Activated CD8-positive, alpha-beta memory T cell treated with anti-CD3 and anti-CD28 coated beads, Interleukin-2, amount 50 U/mL, for 48 hours (primary cell): ENCODE results near the gene NMRK2.
"Not testable (repeated sequence)": the region's sequence is repeated elsewhere in the genome, so short reads cannot be mapped to it uniquely, and the experiment has no call there.

Experiments used
- DNase-seq: peaks from one replicate; pipeline ENCODE4 v3.0.0-alpha.2; 2020

NMRK2 gene, protein sequence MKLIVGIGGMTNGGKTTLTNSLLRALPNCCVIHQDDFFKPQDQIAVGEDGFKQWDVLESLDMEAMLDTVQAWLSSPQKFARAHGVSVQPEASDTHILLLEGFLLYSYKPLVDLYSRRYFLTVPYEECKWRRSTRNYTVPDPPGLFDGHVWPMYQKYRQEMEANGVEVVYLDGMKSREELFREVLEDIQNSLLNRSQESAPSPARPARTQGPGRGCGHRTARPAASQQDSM

GRCh38 chr19:3932931-3933810, at the start of gene NMRK2:
Gene NMRK2 (plus strand): TSS chr19:3933069. CDS start chr19:3933672, 603 bp downstream.
- no peak for DNase-seq

DNA sequence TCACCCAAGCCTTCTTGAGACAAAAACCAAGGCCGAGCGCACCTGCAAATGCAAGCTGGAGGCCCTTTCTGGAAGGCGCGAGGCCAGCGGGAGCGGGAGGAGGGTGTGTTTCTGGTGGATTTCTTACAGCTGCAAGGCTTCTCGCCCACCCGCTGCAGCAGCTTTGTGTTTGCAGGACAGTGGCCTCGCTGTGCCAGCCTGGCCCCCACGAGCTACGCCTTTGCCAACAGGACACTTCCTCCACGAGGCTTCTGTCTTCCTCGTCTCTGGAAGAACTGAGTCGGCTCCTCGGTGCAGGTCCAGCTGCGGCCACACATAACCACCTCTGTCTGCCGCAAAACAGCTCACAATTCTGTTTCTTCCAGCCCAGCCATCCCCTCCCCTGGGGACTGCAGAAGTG, 42.3 kb upstream of the NMRK2 start:
- DNase-seq = no peak

DNA sequence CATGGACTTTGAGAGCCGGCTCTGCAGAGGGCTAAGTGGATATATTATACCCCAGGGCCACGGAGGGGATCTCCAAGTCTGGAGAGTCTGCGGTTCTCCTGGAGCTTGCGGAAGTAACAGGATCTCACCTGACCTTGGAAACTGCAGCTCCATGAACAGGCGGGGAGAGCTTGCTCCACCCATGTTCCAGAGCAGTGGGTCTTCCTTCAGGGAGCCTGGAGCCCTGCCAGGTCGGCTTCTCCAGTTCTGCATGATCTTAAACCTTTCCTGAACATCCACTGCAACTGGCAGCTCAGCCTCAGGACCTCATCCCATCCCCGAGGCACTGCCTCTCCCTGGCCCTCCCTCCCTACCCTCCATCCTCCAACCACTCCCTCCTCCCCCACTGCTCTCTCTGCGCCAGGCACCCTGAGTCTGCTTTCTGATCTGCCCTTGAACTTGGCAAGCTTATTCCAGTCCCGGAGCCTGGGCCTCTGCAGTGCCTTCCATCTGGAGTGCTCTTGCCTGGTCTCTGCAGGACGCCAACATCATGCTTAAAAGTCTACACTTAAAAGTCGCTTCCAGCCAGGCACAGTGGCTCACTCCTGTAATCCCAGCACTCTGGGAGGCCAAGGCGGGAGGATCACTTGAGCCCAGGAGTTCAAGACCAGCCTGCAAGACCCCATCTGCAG, 39.2 kb upstream of the NMRK2 start:
- DNase-seq = no peak

DNA sequence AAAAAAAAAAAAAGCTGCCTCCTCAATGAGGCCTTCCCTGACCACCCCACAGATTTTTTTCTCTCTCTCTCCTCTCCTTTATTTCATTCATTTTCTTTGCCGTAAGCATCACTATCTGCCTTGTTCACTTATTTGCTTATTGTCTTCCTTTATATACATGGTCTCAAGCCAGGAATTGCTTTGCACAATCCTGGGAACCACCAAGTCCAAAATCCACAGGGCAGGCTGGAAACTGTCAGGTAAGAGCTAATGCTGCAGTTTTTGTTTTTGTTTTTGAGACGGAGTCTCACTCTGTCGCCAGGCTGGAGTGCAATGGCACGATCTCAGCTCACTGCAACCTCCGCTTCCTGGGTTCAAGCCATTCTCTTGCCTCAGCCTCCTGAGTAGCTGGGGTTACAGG, 37.9 kb upstream of the NMRK2 start:
- DNase-seq = not testable (repeated sequence)

DNA sequence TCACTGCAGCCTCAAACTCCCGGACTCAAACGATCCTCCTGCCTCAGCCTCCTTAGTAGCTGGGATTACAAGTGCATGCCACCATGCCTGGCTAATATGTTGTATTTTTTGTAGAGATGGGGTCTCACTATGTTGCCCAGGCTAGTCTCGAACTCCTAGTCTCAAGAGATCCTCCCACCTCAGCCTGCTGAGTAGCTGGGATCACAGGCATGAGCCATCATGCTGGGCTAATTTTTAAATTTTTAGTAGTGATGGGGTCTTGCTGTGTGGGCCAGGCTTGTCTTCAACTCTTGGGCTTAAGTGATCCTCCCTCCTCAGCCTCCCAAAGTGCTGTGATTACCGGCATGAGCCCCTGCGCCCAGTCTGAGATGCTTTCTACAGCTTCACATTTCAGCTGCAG, 37.1 kb upstream of the NMRK2 start:
- no peak for DNase-seq

DNA sequence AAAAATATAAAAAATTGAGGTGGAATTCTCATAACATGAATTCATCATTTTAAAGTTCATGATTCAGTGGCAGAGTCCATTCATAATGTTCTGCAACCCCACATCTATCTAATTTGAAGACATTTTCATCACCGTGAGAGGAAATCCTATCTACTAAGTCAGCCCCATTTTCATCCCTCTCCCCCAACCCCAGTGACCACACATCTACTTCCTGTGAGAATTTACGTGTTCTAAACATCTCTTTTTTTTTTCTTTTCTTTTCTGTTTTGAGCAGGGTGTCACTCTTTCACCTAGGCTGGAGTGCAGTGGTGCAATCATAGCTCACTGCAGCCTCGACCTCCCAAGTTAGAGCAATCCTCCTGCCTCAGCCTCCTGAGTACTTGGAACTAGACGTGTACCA, 34.9 kb upstream of the NMRK2 start:
- DNase-seq = no peak

GRCh38 chr19:3898426-3898825, 34.4 kb upstream of the NMRK2 start:
- no peak for DNase-seq

DNA sequence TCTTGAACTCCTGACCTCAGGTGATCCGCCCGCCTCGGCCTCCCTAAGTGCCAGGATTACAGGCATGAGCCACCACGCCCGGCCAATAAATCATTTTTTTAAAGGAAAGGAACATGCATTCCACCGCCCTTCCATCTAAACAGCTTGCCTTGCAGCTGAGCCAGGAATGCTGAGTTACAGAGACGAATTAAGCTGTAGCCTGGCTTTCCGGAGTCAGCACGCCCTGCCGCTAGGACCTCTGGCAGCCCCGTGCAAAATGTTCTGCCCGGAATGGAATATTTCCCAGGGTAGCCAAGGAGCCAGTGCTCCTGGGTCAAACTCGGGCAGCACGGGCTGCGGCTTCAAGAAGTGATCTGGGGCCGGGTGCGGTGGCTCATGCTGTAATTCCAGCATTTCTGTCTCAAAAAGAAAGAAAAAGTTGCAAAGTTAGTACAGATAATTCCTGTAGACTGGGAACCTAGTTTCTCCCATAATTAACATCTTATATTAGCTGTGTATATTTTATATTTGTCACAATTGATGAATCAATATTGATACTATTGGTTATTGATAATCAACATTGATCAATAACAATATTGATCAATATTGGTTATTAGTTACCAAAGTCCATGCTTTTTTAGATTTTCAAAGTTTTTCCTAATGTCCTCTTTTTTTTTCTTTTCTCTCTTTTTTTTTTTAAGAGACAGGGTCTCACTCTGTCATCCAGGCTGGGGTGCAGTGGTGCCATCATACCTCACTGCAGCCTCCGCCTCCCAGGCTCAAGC, 33.2 kb upstream of the NMRK2 start:
- no peak for DNase-seq

- no peak for DNase-seq
Measured at GRCh38 chr19:3902317-3902973, 30.4 kb upstream of the NMRK2 start.

GRCh38 chr19:3904233-3904632, 28.6 kb upstream of the NMRK2 start:
- no peak for DNase-seq

GRCh38 chr19:3907626-3908265, 25.1 kb upstream of the NMRK2 start:
- no peak for DNase-seq

DNA sequence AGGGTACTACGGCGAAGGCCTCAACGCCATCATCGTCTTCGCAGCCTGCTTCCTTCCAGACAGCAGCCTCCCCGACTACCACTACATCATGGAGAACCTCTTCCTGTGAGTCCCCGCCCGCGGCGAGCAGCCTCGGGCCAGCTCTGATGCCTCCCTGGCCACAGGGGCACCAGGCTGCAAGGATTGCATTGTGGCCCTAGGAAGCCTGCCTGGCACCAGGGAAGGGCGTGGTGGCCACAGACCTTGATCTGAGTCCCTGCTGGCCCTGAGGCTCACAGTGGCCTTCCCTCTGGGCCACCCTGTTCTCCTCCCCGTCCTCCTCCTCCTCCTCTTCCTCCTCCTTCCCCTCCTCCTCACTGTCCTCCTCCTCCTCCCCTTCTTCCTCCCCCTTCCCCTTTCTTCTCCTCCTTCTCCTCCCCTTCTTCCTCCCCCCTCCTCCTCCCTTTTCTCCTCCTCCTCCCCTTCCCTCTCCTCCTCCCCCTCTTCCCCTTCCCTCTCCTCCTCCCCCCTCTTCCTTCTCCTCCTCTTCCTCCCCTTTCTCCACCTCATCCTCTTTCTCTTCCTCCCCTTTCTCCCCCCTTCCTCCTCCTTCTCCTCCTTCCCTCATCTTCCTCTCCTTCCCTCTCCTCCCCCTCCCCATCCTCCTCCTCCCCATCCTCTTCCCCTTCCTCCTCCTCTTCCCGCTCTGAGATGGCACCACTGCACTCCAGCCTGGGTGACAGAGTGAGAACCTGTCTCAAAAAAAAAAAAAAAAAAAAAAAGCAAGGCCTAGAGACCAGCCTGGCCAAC, 24.4 kb upstream of the NMRK2 start:
- DNase-seq = no peak

DNA sequence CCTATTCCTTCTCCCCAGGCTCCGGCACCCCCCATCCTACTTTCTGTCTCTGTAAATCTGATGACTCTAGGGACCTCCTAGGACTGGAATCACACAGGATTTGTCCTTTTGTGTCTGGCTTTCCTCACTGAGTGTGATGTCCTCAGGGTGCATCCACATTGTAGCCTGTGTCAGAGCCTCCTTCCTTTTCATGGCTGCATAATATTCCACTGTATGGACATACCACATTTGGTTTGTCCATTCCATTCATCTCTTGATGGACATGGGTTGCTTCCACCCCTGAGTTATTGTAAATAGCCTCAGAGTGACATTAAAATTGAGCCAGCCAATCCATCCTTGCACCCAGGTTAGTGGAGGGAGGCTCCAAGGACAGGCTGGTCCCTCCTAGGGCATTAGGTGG, 22.8 kb upstream of the NMRK2 start:
- DNase-seq = no peak

- DNase-seq = no peak
Measured at GRCh38 chr19:3914199-3914598, 18.7 kb upstream of the NMRK2 start.

DNA sequence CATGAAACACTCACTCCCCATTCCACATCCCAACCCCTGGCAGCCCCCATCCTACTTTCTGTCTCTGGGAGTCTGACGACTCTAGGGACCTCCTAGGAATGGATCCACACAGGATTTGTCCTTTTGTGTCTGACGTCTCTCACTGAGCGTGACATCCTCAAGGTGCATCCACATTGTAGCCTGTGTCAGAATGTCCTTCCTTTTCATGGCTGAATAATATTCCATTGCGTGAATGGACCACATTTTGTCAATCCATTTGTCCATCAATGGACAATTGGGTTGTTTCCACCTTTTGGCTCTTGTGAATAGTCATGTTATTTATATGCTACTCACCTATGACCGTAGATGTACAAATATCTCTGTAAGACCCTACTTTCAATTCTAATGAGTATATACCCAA, 16.8 kb upstream of the NMRK2 start:
- DNase-seq = no peak

GRCh38 chr19:3919793-3920192, 13.1 kb upstream of the NMRK2 start:
- DNase-seq = no peak

- no peak for DNase-seq
Measured at GRCh38 chr19:3923096-3923758, 9.6 kb upstream of the NMRK2 start.

- no peak for DNase-seq
Measured at GRCh38 chr19:3923912-3924311, 9.0 kb upstream of the NMRK2 start.

DNA sequence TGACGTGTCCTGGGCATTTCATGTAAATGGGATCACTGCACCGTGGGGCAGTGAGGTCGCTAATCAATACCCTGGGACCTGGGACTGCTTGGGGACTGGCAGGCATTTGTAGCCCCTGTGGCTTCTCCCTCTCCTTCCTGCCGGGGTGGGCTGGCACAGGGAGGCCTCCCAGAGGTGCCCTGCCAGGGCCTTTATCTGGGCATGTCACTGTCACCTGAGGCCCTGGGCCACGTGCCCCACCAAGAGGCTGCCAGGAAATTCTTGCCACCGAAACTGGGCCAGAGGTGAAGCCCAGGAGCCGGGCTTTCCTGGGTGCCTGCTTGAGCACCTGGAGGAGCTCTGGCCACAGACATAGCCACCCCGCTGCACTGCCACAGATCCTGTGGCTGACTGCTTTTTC, 1.8 kb upstream of the NMRK2 start:
- DNase-seq = no peak
